Measurements from ENCODE around the gene OR5A1.

Gene OR5A1

GRCh38 chr11:59479906-59480305 is 43.6 kb downstream of the OR5A1 start:
- DNase-seq (ENCODE audit: low read depth in 2 of 2), result no peak

- DNase-seq (ENCODE audit: low read depth in 2 of 2), result no peak
These were observed 44.1 kb downstream of the OR5A1 start for GRCh38 chr11:59480359-59480758.

All from stimulated activated CD8-positive, alpha-beta memory T cell treated with anti-CD3 and anti-CD28 coated beads, Interleukin-2, amount 100 ng/mL, for 48 hours (primary cell).